Brain pericyte (primary cell): ENCODE measurements around the gene PDP2.
A peak's percentile ranks its signal among the peaks of the same experiment; 100 is the strongest.
"Not testable (repeated sequence)": the region's sequence is repeated elsewhere in the genome, so short reads cannot be mapped to it uniquely, and the experiment has no call there.

ENCODE experiments used
- DNase-seq: peaks from one replicate; pipeline ENCODE4 v3.0.0-alpha.2; 2012; ENCODE audit warnings: low read depth, low spot score

Gene PDP2

DNA sequence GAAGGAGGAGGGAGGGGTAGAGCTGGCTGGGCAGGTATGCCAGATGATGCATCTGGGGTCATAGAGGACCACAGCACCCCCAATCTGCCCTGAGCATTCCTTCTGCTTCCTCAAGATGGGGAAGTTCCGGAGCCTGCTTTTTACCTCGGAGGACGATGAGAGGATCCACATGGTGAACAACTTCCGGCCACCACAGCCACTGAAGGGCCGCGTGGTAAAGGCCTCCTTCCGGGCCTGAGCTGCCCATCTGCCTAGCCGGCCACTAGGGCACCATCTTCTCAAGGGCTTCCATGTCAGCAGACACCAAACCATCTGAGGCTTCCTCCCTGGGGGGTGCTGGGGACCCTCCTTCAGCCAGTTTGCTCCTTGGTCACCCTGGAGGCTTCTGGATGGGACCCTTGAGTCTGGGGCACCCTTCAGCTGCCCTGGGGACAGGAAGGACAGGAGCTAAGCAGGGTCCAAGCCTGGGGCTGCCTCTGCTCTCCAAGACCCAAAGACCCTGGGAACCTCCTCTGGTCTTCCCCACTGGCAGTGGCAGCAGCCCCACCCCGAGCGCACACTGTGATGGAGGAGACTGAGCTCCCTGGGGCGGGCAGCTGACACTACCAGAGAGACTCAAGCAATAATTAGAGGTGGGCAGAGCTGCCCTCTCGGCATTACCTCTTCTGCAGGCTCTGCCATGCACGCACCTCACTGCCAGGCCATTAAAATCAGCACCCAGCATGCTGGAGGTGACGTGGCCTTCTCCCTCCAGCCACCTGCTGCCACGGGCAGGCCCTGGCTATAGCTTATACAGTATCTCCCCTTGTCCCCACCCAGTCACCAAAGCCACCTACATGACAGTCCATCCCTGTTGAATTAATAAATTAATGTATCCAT is 26.8 kb upstream of the PDP2 start:
- no peak for DNase-seq

DNA sequence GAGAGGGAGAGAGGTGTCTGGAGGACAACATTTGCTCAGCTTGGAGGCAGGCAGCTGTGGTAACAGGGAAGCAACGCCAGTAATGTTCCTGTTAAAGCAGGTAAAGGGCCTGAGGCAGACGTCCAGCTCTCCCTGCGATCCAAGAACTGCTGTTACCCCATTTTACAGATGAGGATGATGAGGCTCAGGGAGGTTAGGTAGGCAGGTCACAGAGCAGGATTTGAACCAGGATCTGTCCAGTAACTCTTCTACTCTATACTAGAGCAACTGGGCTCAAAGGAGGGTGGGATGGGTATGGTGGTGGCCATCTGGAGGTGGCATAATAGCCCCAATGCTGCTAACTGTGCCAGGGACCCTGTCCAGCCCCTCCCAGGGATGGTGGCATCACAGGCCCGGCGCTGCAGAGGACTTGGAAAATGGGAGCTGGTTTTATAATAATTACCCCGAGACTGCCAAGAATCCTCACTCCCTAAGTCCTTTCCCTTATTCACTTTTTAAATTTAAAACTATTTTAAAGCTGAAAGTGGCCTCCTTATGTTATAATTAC is 24.1 kb upstream of the PDP2 start:
- no peak for DNase-seq

DNA sequence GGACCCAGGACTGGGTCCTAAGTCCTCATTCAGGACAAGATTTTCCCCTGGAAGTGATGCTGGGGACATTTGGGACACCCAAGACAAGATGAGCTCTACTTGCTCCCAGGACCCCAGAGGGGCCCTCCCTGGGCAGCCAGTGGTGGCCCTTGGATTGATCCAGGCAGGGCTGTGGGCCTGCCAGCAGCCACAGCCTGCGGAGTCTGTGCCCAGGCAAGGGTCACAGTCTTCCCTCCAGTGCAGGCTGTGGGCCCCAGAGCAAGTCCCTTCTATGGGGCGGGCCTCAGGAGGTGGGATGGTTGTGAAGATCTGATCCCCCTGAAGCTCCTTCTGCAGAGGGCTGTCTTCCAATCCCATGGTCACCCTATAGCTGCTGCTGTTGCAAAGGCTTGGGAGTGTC is 23.5 kb upstream of the PDP2 start:
- no peak for DNase-seq

DNA sequence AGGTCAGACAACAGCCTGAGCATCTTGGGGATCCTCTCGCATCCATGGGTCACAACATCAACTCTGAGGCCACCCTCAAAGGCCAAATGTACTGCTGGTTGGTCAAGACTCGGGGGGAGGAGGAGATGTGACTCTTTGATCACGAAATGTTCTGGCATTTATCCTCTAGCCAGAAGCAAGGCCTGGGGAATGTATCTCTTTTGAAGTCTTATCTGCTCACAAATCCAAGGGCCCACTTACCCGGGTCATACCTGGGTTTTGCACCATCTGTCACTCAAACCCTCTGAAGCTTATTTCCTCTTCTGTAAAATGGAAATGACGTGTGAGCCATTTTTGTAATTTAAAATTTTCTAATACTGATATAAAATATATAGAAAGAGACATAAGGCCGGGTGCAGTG is 22.9 kb upstream of the PDP2 start:
- DNase-seq: no peak

DNA sequence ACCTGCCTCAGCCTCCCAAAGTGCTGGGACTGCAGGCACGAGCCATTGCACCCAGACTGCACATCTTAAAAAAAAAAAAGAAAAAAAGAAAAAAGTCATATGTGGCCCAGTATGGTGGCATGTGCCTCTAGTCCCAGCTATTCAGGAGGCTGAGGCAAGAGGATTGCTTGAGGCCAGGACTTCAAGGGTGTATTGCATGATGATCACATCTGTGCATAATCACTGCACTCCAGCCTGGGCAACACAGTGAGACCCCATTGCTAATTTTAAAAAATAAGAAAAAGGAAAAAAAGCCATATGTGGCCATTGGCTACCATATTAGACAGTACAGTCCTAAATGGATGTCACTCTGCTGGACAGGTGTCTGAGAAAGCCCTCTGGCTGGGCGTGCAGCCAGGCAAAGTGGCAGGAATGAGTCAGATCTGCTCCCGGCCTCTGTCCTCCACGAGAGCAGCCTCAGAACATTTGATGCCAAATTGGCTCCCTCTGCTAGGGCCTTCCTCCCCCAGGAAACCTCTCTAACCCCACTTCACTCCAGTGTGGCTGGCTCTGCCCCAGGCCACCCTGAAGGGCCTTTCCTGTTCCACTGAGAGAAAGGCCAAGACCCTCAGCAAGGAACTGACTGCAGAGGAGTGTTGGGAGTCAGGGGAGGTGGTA is 21.4 kb upstream of the PDP2 start:
- DNase-seq: no peak

DNA sequence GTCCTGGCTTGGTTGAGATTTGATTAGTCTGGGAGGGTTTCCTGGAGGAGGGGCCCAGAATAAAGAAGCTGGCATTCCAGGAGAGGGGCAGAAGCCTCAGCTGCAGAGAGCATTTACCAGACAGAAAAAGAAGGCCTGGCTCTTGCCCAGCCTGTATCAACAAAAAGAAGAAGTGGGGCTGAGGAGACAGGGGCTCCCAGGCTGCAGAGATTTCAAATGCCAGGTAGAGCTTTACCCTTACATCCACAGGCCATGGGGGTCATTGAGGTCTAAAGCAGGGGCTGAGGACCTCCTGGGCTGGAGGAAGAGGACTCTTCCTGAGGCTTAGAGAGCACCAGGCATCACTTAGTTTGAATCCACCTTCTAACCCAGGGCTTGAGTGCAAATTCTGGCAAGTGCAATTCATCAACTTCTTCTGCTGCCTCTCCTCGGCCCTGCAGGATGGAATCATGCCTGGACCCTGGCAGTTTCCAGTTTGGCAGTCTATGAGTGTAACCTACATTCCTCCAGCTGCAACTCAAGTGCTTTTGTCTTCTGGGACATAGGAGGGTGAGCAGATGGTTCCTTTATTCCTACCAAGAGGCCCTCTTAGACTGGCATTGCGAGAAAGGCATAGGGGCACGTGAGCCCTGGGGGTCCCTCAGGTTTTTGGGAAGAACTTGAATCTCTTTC is 20.8 kb upstream of the PDP2 start:
- DNase-seq: no peak

- no peak for DNase-seq
Measured at GRCh38 chr16:66862023-66862520, 18.2 kb upstream of the PDP2 start.

DNA sequence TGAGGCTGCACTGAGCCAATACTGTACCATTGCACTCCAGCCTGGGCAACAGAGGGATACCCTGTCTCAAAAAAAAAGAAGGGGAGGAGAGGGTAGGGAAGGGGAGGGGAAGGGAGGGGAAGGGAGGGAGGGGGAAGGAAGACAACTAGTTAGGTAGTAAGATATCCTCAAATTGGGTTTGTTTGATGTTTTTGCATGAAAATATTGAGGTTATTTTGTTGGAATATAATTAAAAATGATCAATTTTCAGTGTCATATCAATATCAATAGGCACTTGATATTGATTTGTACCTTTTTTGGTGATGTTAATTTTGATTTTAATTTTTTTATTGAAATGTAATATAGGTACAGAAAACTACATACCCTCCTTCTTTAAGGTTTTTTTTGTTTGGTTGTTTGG is 16.6 kb upstream of the PDP2 start:
- DNase-seq: no peak

GRCh38 chr16:66869424-66869823 is 10.9 kb upstream of the PDP2 start:
- DNase-seq: no peak

- not testable (repeated sequence) for DNase-seq
Measured at GRCh38 chr16:66871363-66871762, 9.0 kb upstream of the PDP2 start.

DNA sequence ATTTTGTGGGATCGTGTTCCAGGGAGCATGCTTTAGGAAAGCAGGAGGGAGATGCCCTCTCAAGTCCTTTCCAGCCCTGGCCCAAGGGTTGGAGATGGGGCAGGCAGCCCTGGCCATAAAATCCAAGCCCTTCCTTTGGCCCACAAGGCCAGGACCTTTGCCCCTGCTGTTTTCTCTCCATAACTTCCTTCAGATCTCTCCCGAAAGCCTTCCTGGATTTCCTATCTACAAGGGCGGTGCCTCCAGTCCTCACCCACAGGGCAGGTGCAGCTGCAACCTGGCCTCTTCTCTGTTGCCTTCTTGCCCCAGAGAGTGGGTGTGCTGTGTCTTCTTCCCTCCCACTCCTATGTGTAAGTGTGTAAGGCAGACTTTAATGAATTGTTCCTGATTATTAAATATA is 8.5 kb upstream of the PDP2 start:
- no peak for DNase-seq

- DNase-seq: no peak
Measured at GRCh38 chr16:66872559-66872942, 7.8 kb upstream of the PDP2 start.

DNA sequence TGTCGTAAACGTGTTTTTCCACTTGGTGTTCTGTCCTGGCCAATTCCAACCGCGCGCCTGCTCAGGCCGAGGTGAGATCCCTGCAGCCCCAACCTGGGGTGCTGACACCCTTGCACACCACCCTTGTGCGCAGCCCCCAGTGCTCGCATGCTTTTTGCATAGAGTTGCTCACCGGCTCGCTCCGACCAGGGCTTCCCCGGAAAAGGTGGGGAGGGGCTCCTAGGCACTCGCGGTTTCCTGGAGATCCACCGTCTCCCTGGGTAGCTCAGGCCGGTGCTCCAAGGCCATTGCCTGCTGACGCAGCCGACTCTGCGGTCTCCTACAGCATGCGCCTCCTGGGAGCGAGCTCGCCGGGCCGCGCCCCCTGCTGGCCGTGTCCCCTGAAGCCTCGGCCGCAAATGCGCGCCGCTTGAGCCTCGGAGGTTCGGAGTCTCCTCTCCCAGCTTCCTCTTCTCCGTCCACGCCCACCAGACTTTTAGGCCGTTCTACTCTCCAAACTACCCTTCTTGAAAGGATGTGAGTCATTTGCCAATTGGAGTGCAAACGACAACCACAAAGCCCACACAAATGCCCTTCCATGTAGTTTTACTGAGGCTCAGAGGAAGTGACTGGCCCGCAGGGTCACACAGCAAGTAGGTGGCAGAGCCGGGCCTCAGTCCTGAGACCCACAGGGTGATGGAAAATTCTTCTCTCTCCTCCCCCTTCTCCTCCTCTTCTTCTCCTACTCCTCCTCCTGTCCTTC is 7.2 kb upstream of the PDP2 start:
- DNase-seq: peak; percentile 67

DNA sequence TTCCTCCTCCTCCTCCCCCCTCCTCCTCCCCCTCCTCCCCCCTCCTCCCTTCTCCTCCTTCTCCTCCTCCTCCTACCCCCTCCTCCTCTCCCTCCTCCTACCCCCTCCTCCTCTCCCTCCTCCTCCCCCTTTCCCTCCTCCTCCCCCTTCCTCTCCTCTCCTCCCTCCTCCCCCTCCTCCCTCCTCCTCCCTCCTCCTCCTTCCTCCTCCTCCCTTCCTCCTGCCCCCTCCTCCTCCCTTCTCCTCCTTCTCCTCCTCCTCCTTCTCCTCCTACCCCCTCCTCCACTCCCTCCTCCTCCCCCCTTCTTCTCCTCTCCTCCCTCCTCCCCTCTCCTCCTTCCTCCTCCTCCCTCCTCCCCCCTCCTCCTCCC is 6.6 kb upstream of the PDP2 start:
- no peak for DNase-seq

DNA sequence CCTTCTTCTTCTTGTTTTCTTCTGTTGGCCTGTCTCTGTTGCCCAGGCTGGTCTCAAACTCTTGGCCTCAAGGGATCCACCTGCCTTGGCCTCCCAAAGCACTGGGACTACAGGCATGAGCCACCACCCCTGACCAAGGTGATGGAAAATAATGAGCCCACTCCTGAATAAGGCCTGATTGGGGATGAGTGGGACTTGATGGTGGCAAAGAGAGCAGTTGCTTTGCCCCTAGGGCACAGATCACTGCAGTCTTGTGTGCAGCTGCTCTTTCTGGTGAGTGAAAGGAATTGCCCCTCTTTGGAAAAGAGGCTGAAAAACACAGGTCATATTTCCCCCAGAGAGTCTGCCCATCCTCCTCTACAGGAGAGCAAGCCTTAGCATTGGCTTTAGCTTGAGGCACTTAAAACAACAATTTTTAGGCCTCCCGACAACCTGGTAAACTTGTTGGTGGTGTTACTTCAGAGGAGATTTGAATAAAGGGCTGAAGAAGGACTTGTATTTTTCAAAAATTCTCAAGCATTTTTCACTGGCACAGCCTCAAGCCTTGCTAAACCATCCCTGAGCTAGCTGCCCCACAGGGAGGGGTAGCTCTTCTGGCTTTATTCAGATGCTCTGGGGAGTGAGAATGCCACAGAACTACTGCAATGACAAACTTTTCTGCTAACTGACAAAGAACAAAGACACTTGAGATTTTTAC is 6.1 kb upstream of the PDP2 start:
- no peak for DNase-seq

DNA sequence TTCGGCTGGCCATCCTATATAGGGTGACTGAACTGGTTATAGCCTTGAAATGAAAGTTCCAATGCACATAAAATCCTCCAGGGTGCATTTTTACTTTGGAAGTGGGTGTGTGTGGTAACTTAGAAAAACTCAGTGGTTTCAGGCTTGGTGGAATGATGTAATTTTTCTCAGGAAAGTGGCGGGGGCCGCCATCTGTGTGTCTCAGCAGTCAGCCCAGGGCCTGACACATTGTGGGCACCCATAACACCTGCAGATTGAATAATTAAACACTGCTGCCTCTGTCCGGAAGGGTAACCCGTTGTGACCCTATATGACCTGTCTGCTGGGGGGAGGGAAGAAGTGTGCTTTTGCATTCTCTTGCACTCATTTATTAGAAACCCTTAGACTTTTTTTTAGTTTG is 2.2 kb upstream of the PDP2 start:
- DNase-seq: no peak

GRCh38 chr16:66881014-66881417 is 701 bp downstream of the PDP2 start:
- DNase-seq: no peak

DNA sequence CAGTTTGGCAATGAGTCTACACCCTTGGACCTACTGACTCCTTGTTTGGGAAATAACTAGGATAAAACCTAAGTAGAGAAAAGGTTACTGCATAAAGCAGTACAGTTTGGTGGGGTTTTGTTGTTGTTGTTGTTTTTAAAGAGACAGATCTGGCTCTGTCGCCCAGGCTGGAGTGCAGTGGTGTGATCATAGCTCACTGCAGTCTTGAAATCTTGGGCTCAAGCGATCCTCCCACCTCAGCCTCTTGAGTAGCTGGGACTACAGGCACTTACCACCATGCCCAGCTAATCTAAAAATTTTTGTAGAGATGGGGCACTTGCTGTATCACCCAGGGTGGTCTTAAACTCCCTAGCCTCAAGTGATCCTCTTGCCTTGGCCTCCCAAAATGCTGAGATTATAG is 1.2 kb downstream of the PDP2 start:
- no peak for DNase-seq

DNA sequence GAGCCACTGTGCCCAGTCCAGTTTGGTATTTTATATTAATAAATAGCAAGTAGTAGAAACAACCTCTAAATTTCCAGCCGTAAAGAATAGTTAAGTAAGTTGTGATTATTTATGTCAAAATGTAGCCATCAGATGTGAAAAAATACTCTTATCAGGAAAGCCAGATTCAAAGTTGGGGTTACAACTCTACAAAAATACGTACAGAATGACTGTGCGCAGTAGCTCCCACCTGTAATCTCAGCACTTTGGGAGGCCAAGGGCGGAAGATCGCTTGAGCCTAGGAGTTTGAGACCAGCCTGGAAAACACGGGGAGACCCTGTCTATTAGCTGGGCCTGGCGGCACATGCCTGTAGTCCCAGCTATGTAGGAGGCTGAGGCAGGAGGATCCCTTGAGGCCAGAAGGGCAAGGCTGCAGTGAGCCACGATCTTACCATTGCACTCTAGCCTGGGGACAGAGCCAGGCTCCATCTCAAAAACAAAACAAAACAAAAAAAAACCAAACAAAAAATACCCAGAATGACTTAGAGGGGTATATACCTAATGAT is 1.7 kb downstream of the PDP2 start:
- no peak for DNase-seq

DNA sequence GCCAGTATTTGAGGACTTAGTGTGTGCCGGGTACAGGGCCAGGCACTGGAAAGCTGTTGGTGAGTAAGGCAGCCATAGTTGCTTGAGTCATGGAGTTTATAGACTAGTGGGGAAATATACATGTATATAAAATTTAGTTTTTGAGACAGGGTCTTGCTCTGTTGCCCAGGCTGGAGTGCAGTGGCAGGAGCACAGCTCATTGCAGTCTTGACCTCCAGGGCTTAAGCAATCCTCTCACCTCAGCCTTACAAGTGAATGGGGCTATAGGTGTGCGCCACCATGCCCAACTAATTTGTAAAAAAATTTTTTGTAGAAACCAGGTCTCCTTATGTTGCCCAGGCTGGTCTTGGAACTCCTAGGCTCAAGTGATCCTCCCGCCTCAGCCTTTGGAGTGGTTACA is 2.4 kb downstream of the PDP2 start:
- DNase-seq: no peak

DNA sequence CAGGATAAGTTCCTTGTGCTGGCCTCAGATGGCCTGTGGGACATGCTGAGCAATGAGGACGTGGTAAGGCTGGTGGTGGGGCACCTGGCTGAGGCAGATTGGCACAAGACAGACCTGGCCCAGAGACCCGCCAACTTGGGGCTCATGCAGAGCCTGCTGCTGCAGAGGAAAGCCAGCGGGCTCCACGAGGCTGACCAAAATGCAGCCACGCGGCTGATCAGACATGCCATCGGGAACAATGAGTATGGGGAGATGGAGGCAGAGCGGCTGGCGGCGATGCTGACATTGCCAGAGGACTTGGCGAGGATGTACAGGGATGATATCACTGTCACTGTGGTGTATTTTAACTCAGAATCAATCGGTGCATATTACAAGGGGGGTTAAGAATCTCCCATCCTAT is 5.2 kb downstream of the PDP2 start:
- no peak for DNase-seq
